Ovary (tissue), 9 donors: Measurements from ENCODE around the gene CCDC106. TPM values are rescaled to one million over a fixed set of nuclear protein-coding genes. Genes with fewer than 3 reads are reported as not detected.
A peak's percentile ranks its signal among the peaks of the same experiment; 100 is the strongest.

ENCODE experiments used
- DNase-seq, 5 donors: peaks; one replicate each; pipeline ENCODE4 v3.0.0-alpha.2; 2019 to 2020
- H3K27ac ChIP-seq, 2 donors: fragments of 200-600 bp; one replicate each; pipeline versions ENCODE4 v1.5.1 to v1.8.0; 2019 to 2022
- H3K27me3 ChIP-seq: fragments of 200-600 bp; one replicate; pipeline ENCODE4 v1.8.0; 2022
- H3K36me3 ChIP-seq: fragments of 200-600 bp; sonication (generic); one replicate; pipeline ENCODE4 v1.5.1; 2019
- H3K4me1 ChIP-seq: one replicate; pipeline ENCODE4 v1.8.1; 2013; ENCODE audit warnings: mild to moderate bottlenecking, moderate library complexity; ENCODE audit not compliant: insufficient read depth
- H3K4me3 ChIP-seq: fragments of 200-600 bp; sonication (generic); one replicate; pipeline ENCODE4 v1.5.1; 2017
- H3K9me3 ChIP-seq, 2 donors: fragments of 200-600 bp in 1 of 2; sonication (generic) in 1 of 2; one replicate each; pipeline versions ENCODE4 v1.5.1 to v1.8.1; 2013 to 2019; ENCODE audit warnings: mild to moderate bottlenecking in 1 of 2, moderate library complexity in 1 of 2
- EP300 ChIP-seq: sonication (generic); formaldehyde crosslinking; IDR thresholded peaks from one replicate; pipeline ENCODE4 v1.6.1; 2017; ENCODE audit warnings: antibody characterized with exemption
- POLR2A ChIP-seq: fragments of 450-650 bp; IDR thresholded peaks from one replicate; pipeline ENCODE4 v1.6.1; 2017; ENCODE audit warnings: antibody characterized with exemption, mild to moderate bottlenecking, moderate library complexity
- WGBS, 3 donors: extraction: QIAGEN DNeasy Blood & Tissue Kit in 1 of 3; methylation state at CpG; one replicate each; pipeline versions ENCODE4 v1.1.5 to v1.1.7; 2013 to 2017; 5-methylcytosine and 5-hydroxymethylcytosine counted together
- intact Hi-C, 4 donors: fragments of 100-400 bp; cut with DNase I; formaldehyde crosslinking; loops; one replicate each; pipeline versions ENCODE4 v1.11.0 to v1.15.1; 2022 to 2023
- polyA plus RNA-seq, 2 donors: library from polyadenylated mRNA; stranded (reverse); fragments of 200-250 nt in 1 of 2; fragments of 350-450 nt in 1 of 2; fragmentation: Illumina TruSeq in 1 of 2; extraction: RNeasy Lipid Tissue Mini Kit (QIAGEN cat#74804) in 1 of 2; gene quantifications; one replicate each; pipeline ENCODE4 v1.2.3, GENCODE V29; 2013 to 2014
- total RNA-seq, 7 donors: library from RNA; depleted of rRNA in 2 of 7; stranded (reverse); fragments of >200 nt in 2 of 7; fragmentation: NEBNext Ultra II Directional in 3 of 7; extraction: Animal tissue kit (Norgen Biotek cat#: 25700) in 3 of 7; gene quantifications; one replicate each; pipeline versions ENCODE4 v1.1.0 to v1.2.4, GENCODE V29; 2016 to 2023
- TF ChIP-seq, protein P1 (sequence below), 3 donors: fragments of 450-650 bp in 2 of 3; fragments of 200-600 bp in 1 of 3; IDR thresholded peaks; one replicate each; pipeline versions ENCODE4 v1.5.1 to v1.8.0; 2016 to 2022; ENCODE audit warnings: antibody characterized with exemption in 3 of 3, mild to moderate bottlenecking in 1 of 3
- donor health status: DM: no; HTN: no; CAD: no; lungs with moderate emphysema.
- donor health status: DM: no; HTN: no; CAD: no.
- donor health status: Bipolar disorder and iron deficiency.
- donor health status: DM: yes; HTN: yes; CAD: no.
- donor health status: DM: no; HTN: no; CAD: no.
- donor health status: DM: yes; HTN: yes; CAD: no.

The CCDC106 gene
- total and polyA plus RNA-seq, 9 donors = 3.1 to 20.2 (median 14.5) TPM

DNA sequence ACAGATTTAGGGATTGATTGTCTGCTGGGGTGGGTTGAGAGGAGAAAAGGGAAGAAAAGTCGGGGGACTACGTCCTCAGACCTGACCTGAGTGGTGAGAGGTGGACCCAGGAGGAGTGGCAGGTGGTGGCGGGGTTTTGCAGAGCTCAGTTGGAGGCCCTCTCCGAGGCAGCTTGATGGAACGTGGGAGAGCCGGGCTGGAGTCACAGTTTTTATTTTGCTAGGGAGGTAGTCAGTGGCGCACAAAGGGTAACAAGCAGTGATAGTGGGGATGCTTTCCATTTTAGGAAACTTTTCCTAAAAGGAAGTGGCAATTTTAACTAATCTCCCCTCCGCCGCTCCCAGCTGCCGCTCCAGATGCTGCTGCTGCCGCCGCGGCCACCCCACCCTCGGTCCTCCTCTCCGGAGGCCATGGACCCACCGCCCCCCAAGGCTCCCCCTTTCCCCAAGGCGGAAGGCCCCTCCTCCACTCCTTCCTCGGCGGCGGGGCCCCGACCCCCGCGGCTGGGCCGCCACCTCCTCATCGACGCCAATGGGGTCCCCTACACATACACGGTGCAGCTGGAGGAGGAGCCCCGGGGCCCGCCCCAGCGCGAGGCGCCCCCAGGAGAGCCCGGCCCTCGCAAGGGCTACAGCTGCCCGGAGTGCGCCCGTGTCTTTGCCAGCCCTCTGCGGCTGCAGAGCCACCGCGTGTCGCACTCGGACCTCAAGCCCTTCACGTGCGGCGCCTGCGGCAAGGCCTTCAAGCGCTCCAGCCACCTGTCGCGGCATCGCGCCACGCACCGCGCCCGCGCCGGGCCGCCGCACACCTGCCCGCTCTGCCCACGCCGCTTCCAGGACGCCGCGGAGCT, 5.6 kb upstream of the CCDC106 start:
- H3K27me3 ChIP-seq = no peaks in the 10 kb centered on the region
- H3K27ac ChIP-seq = peak overlapping the region; percentile 95 to 96
- no peaks in the 10 kb centered on the region for H3K9me3 ChIP-seq
- no peaks in the 10 kb centered on the region for H3K36me3 ChIP-seq
- H3K4me1 ChIP-seq = peaks cover 11% of the 10 kb centered on the region
- peak in 4 of 5 donors; percentile 39 to 69 (median 65) for DNase-seq
- intact Hi-C loops = no loop called here
- WGBS, 3 donors = 0 to 1% (median 1%) methylated on average over 43 to 65 of the region's 65 CpGs
- peak overlapping the region; percentile 93 for H3K4me3 ChIP-seq
- TF ChIP-seq POLR2A (no peak), EP300 (no peak)
- TF ChIP-seq, protein P1, sequence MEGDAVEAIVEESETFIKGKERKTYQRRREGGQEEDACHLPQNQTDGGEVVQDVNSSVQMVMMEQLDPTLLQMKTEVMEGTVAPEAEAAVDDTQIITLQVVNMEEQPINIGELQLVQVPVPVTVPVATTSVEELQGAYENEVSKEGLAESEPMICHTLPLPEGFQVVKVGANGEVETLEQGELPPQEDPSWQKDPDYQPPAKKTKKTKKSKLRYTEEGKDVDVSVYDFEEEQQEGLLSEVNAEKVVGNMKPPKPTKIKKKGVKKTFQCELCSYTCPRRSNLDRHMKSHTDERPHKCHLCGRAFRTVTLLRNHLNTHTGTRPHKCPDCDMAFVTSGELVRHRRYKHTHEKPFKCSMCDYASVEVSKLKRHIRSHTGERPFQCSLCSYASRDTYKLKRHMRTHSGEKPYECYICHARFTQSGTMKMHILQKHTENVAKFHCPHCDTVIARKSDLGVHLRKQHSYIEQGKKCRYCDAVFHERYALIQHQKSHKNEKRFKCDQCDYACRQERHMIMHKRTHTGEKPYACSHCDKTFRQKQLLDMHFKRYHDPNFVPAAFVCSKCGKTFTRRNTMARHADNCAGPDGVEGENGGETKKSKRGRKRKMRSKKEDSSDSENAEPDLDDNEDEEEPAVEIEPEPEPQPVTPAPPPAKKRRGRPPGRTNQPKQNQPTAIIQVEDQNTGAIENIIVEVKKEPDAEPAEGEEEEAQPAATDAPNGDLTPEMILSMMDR (IDR thresholded peaks at IDR 0.05) = no peak

DNA sequence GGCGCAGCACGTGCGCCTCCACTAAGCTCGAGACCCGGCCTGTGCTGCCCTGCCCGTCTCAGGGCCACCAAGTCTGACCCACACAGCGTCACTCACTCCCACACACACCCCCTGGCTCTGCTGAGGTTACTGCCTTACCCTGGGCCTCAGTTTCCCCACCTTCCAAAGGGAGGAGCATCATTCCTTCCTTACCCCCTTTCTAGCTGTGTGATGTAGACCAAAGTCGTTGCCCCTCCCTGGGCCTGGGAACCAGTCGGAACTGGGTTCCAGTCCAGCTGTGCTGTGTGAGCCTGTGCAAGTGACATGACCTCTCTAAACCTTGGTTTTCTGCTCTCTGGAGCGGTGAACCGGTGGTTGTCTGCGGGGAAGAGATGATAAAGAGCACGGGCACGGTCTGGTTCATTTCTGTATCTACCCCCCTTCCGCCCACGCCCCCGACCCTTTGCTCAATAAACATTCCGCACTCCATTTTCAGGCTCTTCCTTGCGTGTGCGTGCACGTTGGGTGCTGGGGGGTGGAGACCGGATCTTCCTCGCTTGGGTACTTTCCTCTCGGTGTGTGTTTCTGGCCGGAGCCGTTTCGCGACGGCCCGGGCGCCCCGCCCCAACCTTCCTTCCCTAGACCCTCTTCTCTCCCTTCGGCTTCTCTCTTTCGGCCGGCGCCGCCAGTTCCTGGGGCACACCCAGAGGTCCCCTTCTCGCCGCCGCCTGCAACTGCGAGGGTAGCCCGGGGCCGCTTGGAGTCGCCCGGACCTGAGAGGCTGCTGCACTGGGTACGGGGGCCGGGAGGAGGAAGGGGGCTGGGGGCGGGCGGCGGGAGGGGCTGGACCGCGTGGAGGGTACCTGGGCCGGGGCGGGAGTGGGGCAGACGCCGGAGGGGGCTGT, 4.8 kb upstream of the CCDC106 start, which contains the start of gene ZNF581:
TSS of gene ZNF581 (plus strand) at position 647 of the 884 bp plus-strand sequence. CDS start 923 bp downstream, outside the sequence.
- peak; percentile 63 to 84 (median 74) for DNase-seq
- TF ChIP-seq EP300 (no peak), POLR2A (no peak)
- TF ChIP-seq, protein P1 (IDR thresholded peaks at IDR 0.05) = no peak
- H3K27ac ChIP-seq = peak within 1 kb of the TSS; percentile 95 to 96
- peaks cover 11% of the 10 kb centered on the region for H3K4me1 ChIP-seq
- intact Hi-C loops = no loop called here
- no peaks in the 10 kb centered on the region for H3K9me3 ChIP-seq
- no peaks in the 10 kb centered on the region for H3K27me3 ChIP-seq
- H3K36me3 ChIP-seq = no peaks in the 10 kb centered on the region
- WGBS, 3 donors = 1% methylated on average over 47 to 56 of the region's 56 CpGs
- H3K4me3 ChIP-seq = peak within 1 kb of the TSS; percentile 93

DNA sequence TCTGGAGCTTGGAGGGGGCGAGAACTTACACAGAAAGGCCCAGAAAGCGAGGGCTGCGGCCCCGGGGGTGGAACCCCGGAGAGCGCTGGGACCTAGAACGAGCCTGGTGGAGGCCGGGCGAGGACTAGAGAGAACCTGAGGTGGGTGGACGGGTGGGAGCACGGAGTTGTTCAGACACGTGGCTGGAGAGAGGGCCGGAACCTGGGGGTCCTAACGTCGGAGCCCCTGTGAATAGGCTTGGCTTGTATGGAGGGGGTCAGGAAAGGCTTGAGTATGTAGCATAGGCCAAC, 4.2 kb upstream of the CCDC106 start:
- 0 to 1% (median 1%) methylated on average over 15 of the region's 15 CpGs for WGBS, 3 donors
- TF ChIP-seq, protein P1 (IDR thresholded peaks at IDR 0.05) = no peak
- H3K9me3 ChIP-seq = no peaks in the 10 kb centered on the region
- DNase-seq = peak in 1 of 5 donors; percentile 48
- H3K36me3 ChIP-seq = no peaks in the 10 kb centered on the region
- H3K4me3 ChIP-seq = peak overlapping the region; percentile 93
- H3K4me1 ChIP-seq = peaks cover 13% of the 10 kb centered on the region
- peak overlapping the region; percentile 74 to 95 for H3K27ac ChIP-seq
- H3K27me3 ChIP-seq = no peaks in the 10 kb centered on the region
- intact Hi-C loops = no loop called here

DNA sequence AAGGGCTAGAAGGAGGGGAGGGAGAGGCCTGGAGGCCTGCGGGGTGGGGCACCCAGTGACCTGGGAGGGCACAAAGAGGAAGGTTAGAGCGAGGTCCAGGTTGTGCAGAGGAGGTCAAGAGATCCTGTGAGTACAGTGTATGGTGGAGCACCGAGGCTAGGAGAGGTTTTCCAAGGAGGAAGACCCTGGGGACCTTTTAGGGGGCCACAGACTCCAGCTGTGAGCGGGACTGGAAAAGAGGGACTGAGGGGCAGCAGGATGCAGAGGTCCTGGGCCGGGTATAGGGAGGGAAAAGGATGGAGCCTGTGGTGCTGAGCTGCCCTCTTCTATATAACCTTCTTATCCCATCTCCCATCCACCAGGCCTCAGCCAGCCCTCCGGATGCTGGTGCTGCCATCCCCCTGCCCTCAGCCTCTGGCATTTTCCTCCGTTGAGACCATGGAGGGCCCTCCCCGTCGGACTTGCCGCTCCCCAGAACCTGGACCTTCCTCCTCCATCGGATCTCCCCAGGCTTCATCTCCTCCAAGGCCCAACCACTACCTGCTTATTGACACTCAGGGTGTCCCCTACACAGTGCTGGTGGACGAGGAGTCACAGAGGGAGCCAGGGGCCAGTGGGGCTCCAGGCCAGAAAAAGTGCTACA, 3.7 kb upstream of the CCDC106 start:
- H3K27ac ChIP-seq = peak overlapping the region in 1 of 2 donors; percentile 74
- TF ChIP-seq EP300 = no peak
- TF ChIP-seq, protein P1 (IDR thresholded peaks at IDR 0.05) = no peak
- H3K27me3 ChIP-seq = no peaks in the 10 kb centered on the region
- H3K4me3 ChIP-seq = peak overlapping the region; percentile 93
- H3K4me1 ChIP-seq = peaks cover 18% of the 10 kb centered on the region
- intact Hi-C loops = no loop called here
- H3K9me3 ChIP-seq = no peaks in the 10 kb centered on the region
- WGBS, 3 donors = 38 to 42% (median 41%) methylated on average over 12 of the region's 12 CpGs
- DNase-seq = no peak
- H3K36me3 ChIP-seq = no peaks in the 10 kb centered on the region
